GM18519 (cell line): ENCODE measurements around the gene LARP1B.
"Not testable (repeated sequence)": the region's sequence is repeated elsewhere in the genome, so short reads cannot be mapped to it uniquely, and the experiment has no call there.

Experiments used
- ATAC-seq: cut with Tn5 transposase; IDR thresholded peaks from one replicate; pipeline ENCODE4 v1.9.1; 2021; ENCODE audit warnings: mild to moderate bottlenecking, moderate library complexity; ENCODE audit not compliant: unreplicated experiment, low FRiP score

Gene LARP1B

DNA sequence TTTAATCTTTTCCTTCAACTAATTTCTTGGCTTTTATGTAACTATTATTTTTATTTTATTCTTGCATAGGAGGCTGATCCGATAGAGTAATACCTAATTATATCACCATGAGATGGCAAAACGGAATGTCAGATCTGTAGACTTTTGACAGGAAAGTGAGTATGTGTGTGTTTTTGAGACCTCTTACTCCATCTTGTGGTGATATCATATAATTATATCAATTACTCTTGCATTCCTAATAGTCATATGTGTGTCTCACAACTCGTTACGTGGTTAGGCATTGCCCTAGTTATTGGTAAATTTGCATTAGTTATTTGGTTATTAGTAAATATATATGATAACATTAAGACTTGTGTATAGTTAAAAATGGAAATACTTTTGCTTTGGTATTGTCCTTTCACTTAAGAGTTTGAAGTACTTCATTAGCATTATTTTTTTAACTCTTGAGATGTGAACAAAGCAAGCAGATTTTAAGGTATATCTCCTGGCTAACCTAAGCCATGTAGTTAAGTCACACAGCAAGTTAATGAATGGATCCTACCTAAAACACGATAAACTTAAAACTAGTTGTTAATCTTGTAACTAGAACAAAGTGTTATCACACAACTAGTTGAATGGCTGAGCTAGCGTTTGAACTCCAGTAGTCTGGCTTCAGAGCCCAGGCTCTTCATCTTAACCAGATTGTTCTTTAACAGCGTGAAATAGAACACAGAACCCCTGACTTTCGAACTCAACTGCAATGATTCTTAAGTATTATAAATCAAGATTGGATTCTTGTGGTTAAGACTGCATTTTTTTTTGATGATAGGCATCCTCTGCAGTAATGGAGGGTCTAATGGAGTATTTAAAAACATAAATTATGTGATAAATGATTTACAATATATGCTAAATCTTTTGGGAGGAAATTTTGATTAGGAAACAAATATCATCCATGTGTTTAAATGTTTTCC lies 159.4 kb downstream of the LARP1B start:
- ATAC-seq: peak; percentile 97

DNA sequence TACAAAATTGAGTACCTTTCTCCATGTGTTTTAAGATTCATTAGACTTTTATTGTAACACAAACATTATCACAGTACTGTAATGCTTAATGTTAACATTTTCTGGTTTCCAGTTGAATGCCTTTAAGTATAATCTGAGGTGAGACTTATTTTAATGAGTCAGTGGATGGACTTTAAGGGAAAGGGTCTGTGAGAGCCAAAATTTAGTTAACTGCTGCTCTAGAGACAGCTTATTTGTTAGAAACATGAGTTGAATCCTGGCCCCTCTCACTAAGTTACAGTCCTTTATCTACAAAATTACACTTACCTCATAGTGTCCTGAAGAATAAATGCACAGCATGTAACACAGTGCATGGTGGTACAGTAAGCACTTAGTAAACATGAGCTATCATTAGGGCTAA lies 160.5 kb downstream of the LARP1B start:
- no peak for ATAC-seq

DNA sequence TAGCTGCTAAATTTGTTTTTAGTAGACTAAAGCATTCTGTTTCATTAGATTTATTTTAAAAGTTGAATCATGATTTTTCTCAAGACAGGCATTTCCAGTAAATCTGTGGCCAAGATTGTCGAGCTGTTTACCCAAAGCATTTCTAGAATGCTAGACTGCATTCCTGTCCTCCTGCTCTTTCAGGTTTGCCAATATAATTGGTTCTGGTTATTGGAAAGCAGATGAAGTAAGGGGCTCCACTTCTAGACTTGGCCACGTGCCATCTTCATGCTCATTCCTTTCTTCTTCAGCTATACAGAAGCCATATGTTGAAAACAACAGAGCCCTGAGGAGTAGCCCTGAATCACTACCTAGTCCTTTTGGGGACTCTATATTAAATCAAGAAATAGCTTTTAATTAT lies 164.0 kb downstream of the LARP1B start:
- ATAC-seq: no peak

DNA sequence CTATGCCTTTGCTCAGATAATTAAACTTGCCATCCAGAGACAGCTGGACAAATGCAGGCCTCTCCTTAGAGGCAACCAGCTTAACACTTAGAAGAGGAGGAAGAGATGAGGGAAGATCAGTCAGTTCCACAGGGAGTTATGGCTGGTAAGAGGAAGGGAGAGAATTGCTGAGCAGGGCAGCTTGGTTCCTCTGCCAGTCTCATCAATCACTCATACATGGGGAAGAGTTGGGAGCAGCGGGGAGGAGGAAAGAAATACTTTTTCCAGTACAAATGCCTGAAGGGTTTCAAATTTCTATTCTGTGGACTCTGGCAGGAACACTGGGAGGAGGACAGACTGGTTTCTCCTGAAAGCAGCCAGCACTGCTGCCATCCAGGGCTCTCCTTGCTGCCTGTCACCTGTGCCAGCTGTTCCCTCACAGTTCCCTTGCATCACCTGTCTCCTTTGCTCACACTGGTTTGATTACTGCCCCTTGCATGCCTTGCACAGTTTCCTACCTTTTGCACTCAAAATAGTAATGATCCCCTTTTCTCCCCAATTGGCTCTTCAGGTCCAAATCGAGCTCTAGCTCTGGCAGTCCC lies 167.0 kb downstream of the LARP1B start:
- no peak for ATAC-seq

DNA sequence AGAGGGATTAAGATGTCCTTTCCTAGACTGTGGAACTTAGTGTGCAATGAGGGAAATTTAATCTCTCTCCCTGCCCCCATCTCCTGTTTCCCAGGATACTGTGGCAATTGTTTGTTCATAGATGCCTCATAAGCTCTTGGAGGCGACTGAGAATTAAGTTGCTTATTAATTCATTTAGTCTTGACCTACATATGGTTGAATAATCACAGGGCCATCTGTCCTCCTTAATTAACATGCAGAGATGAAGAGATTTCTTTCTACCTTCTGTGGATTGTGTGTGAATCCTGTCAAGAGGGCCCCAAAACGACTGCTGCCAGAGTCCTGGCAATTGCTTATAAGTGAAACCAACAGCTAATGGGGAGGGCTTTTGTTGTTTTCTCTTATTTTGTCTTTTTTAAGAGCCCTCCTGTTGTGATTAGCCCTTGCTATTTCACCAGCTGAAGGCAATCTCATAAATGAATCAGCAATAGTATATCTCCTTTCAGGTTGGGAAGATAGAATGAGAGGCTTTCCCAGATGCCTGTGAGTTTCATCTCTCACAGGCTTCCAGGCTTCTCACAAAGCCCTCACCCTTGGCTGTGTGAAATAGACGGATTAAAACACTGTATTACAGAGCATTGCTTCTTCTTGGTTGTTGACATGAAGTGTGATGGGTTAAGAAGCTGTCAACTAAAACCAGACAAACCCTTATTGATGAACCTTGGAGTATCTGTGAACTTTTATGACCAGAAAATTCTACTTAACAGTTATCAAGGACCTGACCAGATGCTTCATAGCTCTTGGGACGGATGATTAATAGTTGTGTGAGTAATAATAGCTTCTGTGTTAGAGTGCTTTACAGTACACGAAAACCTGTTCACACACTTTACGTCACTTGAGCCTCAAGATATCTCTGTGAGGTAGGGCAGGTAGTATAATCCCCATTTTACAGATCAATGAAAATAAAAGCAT lies 168.0 kb downstream of the LARP1B start:
- ATAC-seq: no peak

DNA sequence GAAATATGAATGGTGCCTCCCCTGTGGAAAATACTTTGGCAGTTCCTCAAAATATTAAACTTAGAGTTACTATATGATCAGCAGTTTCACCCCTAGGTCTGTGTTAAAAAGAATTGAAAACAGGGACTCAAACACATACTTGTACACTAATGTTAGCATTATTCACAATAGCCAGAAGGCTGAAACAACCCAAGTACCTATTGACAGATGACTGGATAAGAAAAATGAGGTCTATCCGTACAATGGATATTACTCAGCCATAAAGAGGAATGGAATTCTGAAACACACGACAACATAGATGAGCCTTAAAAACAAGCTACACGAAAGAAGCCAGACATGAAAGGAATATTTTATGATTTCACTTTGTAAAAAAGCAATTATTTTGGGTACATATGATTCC lies 171.6 kb downstream of the LARP1B start:
- ATAC-seq: no peak

DNA sequence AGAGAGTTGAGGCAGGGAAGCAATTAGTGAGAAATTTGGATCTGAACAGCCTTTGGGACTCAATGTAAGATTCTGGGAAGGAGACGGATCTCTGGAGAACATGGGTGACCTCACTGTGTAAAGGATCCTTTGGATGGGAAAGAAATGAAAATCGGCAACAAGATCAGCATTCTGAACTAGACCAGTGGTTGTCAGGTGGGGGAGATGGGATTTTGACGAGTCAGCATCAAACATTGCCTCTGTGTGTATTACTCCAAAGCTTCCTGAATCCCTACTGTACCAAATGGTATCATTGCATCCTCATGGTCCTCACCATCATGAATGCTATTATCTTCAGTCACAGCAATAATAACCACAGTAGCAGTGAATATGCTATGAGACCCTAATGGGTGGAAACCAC lies 173.7 kb downstream of the LARP1B start:
- ATAC-seq: no peak

DNA sequence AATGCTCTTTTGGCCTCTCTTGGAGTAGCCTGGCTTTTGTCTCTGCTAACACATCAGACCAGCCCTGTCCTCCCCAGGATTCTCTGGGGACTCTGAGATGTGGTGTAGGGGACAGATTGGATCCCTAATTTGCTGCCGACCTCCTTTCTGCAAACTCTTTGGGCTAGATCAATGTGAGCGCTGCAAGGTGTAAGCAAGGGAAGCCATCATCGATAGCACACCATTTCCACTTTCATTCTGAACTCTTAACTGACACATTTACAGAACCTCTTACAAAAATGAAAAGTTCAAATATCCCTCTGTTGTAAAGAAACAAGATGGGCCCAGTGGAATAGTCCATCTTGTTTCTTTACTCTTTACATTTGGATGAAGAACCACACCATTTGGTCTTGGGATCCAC lies 179.9 kb downstream of the LARP1B start:
- ATAC-seq: no peak

DNA sequence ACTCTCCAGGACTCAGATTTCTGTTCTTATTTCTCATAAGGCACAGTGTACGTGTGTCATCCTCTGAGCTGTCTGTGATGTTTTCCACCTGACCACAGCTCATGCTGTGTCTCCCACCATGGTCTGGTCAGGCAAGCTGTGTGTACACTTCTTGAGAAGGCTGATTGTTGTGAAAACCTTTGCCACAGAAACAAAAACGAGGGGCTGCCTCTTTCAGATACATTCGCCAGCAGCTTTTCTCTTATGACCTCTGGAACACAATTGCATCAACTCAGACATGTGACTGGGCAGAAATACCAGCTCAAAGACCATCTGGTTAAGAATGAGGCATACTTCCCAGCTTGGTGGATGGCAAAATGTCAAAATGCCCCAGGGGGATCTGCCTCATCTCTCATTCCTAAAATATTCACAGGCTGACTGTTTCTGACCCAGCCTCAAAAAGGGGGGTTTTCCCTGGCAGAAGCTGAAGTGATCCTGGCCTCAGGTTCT lies 180.4 kb downstream of the LARP1B start:
- no peak for ATAC-seq

DNA sequence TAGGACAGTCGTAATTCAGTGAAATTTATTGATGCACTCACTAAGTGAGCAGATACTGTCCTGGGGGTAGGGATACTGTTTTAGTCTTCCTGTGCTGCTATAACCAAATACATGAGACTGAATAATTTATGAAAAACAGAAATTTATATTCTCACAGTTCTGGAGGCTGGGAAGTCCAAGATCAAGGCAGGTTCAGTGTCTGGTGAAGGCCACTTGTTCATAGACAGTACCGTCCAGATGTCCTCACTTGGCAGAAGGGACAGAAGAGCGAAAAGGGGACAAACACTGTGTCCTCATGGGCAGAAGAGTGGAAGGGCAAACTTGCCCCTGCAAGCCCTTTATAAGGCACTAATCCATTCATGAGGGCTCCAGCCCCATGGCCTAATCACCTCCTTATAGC lies 180.9 kb downstream of the LARP1B start:
- ATAC-seq: no peak

DNA sequence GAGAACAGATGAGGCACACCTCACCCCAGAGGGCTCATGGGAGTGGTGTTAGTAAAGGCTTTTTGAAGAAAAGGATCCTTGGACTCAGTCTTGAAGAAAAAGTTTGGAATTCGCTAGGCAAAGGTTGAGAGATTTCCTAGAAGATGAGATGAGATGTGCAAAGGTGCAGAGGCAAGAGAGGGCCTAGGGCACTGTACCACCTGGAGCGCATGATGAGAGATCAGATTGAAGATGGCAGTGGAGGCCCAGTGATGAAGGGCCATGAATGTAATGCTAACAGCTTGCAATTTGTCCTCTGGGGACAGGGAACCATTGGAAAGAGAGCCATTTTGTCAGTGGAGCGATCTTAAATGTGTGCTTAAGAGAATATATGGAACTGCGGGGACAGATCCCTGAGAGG lies 181.5 kb downstream of the LARP1B start:
- ATAC-seq: no peak

DNA sequence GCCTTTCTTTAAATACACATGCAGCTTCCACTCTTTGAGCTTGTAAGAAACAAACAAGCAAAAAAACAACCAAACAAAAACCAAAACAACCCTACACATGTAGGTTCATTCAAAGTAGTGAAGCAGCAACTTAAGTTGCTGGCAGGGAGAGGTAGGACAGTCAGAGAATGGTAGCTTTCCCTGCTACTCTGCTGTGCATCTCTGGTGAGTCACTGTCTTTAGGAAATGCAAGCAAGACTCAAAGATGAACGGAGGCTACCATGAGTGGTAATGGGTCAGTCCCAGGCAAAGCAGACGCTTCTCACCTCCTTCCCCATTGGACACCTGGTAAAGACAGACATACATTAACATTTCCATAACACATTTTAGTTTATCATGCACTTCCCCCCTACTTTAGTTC lies 183.3 kb downstream of the LARP1B start:
- ATAC-seq: no peak

DNA sequence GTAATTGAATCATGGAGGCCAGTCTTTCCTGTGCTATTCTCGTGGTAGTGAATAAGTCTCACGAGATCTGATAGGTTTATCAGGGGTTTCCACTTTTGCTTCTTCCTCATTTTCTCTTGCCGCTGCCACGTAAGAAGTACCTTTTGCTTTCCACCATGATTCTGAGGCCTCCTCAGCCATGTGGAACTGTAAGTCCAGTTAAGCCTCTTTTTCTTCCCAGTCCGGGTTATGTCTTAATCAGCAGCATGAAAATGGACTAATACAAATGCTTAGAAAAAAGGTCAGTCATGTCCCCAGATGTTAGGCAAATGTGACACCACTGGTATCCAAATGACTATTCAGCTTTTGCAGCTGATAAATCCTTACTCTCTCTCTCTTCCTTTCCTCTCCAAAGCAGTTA lies 184.3 kb downstream of the LARP1B start:
- ATAC-seq: not testable (repeated sequence)

DNA sequence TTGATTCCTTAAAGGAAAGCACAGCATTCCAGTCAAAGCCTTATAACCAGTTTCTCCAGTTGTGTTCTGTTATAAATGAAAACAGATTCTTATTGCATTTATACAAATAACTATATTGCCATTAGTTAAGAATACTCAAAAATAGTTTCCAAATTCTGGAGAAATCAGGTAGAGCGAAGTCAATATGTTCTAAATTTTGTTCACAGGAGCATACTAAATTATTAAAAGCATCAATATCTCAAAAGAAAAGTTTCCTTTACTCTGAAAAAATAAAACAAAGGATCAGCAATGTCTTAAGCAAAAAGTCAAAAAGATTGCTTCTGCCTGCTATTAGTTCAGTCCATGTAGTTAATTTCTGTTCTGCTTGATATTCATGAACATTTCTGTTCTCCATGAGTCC lies 186.8 kb downstream of the LARP1B start:
- no peak for ATAC-seq

DNA sequence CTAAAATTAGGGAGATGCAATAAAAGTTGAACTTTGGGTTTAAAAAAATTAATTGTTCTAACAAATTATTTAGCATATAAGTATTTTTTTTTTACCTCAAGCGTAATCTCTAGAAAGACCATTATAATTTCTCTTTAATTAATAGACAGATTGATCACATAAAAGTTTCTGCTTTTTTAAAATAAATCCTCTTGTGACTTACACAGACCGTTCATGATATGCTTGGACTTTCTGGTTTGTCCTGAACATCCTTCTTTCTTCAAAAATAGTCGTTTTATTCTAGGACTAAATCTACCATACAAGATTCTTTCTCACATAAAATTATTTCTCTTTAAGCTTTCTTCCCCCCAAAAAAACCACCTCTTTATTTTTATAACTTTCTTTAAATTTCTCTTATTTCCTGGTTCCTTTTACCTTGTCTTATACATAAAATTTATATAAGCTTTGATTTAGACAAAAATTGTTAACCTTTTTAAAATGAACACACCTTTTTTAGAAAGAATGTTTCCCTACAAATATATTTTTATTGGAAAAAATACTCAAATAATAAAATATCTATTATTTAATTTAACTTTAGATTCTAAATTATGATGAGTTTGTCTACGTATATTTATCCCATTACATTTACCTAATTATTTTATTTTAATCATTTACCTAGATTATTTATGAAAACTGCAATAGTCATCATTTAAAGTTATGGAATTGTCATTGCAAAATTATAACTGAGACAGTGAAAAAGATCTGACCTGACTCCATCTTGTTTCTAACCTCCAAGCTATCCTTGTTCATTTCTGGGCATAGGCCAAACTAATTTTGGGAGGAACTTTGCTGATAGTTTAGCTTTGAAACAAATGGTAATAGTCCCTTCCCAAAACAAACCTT lies 188.9 kb downstream of the LARP1B start:
- ATAC-seq: no peak

DNA sequence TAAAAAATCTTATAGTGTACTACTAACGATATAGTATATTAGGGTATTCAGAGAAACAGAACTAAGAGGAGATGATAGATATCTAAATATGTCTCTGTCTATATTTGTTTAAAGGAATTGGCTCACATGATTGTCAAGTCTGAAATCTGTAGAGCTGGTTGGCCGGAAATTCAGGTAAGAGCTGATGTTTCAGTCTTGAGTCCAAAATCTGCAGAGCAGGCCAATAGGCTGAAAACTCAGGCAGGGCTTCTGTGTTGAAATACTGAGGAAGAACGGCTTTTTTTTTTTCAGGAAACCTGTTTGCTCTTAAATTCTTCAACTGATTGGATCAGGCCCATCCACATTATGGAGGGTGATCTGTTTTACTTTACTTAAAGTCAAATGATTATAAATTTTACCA lies 194.8 kb downstream of the LARP1B start:
- ATAC-seq: no peak

DNA sequence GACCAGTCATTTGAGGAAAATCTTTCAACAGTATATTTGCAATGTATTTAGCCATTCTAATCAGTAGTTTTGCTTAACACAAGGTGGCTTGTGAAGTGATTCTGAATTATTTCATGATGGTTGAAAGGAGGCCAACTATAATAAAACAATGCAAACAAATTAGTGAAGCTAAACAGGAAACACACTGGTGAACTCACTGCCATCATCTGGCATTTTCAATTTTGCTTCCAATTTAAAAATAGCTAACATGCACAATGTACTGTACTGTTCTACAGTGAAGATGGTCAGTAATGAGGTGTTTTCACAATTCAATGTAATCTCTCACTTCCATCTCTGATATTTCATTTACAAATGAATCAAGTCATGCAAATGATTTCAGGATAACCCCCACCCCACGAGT lies 195.4 kb downstream of the LARP1B start:
- ATAC-seq: peak; percentile 52

DNA sequence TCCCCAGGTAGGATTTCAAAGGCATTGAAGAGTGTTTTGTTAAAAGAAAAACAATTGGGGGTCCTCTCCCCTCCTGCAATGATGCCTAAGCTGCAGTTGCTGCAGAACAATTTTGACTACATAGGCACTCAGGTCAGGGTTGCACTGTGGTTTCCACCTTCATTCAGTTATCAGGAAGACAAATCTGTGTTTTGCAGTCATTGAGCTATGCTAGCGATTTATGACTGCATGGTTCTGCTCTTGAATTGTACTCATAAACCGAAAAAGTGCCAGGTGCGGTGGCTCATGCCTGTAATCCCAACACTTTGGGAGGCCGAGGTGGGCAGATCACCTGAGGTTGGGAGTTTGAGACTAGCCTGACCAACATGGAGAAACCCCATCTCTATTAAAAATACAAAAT lies 197.1 kb downstream of the LARP1B start:
- not testable (repeated sequence) for ATAC-seq

DNA sequence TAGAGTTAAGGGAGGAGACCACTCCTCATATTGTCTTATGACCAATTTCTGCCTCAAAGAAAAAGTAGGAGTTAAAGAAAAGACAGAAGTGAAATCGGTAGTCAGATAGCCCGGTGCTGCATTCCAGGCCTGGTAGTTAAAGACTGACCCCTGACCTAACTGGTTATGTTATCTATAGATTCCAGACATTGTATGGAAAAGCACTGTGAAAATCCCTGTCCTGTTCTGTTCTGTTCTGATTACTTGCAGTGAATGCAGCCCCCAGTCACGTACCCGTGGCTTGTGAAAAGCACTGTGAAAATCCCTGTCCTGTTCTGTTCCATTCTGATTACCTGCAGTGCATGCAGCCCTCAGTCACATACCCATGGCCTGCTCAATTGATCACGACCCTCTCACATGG lies 198.8 kb downstream of the LARP1B start:
- not testable (repeated sequence) for ATAC-seq
